PC-3 (cell line): ENCODE data around the gene ABHD6. TPM values are rescaled to one million over a fixed set of nuclear protein-coding genes. Genes with fewer than 3 reads are reported as not detected.
"Not testable (repeated sequence)": the region's sequence is repeated elsewhere in the genome, so short reads cannot be mapped to it uniquely, and the experiment has no call there.

Experiments used
- ATAC-seq: fragments of 200-7000 bp; cut with Tn5 transposase; 2 replicates; pipeline ENCODE4 v1.9.1; 2020; ENCODE audit warnings: mild to moderate bottlenecking, moderate library complexity
- BruUV-seq: library from RNA; stranded (reverse); fragments of 400-500 nt; replicated peaks from 2 replicates; lab custom pipeline; 2021; lab: Mats Ljungman, UMichigan
- CTCF ChIA-PET: fragments of 300-600 bp; sonication (Branson Sonifier 250); formaldehyde crosslinking; loops from one replicate; lab custom pipeline; 2022; ENCODE audit warnings: antibody characterized with exemption; lab: Charles Lee
- POLR2A ChIA-PET: fragments of 300-600 bp; sonication (Branson Sonifier 250); formaldehyde crosslinking; loops from one replicate; lab custom pipeline; 2022; ENCODE audit warnings: antibody characterized with exemption; ENCODE audit not compliant: unreplicated experiment; lab: Charles Lee
- DNase-seq: peaks from one replicate; pipeline ENCODE4 v3.0.0-alpha.2; 2015
- H2AFZ ChIP-seq: fragments of 300-600 bp; sonication (generic); 2 replicates; pipeline ENCODE4 v1.6.0; 2016; ENCODE audit warnings: antibody characterized with exemption, low read length
- H3F3A ChIP-seq: fragments of 300-600 bp; sonication (generic); one replicate; pipeline ENCODE4 v1.6.0; 2017; ENCODE audit warnings: antibody characterized with exemption, low read length, control low read depth, mild to moderate bottlenecking; ENCODE audit not compliant: unreplicated experiment
- H3K27ac ChIP-seq: fragments of 300-600 bp; sonication (generic); 2 replicates; pipeline ENCODE4 v1.5.1; 2016; ENCODE audit warnings: mild to moderate bottlenecking, low read length
- H3K27me3 ChIP-seq: fragments of 300-600 bp; sonication (generic); 2 replicates; pipeline ENCODE4 v1.6.1; 2016; ENCODE audit warnings: low read length, mixed read lengths
- H3K36me3 ChIP-seq: fragments of 300-600 bp; sonication (generic); 2 replicates; pipeline ENCODE4 v1.6.1; 2016; ENCODE audit warnings: low read depth, mixed run types, low read length, mixed read lengths
- H3K4me1 ChIP-seq: fragments of 300-600 bp; sonication (generic); 2 replicates; pipeline ENCODE4 v1.5.1; 2016; ENCODE audit warnings: low read length; ENCODE audit not compliant: insufficient read depth
- H3K4me2 ChIP-seq: fragments of 300-600 bp; sonication (generic); 2 replicates; pipeline ENCODE4 v1.6.0; 2016; ENCODE audit warnings: low read length
- H3K4me3 ChIP-seq: fragments of 300-600 bp; sonication (generic); 2 replicates; pipeline ENCODE4 v1.5.1; 2016; ENCODE audit warnings: mild to moderate bottlenecking, low read length, mixed read lengths
- H3K79me2 ChIP-seq: fragments of 300-600 bp; sonication (generic); 2 replicates; pipeline ENCODE4 v1.6.1; 2017; ENCODE audit warnings: low read length, mixed read lengths
- H3K9ac ChIP-seq: fragments of 300-600 bp; sonication (generic); 2 replicates; pipeline ENCODE4 v1.6.0; 2016; ENCODE audit warnings: mild to moderate bottlenecking, low read length
- H3K9me2 ChIP-seq: fragments of 300-600 bp; sonication (generic); replicated peaks from 2 replicates; pipeline ENCODE4 v1.6.1; 2016; ENCODE audit warnings: mixed run types, low read length, mixed read lengths
- H3K9me3 ChIP-seq: fragments of 300-600 bp; sonication (generic); 2 replicates; pipeline ENCODE4 v1.6.1; 2016; ENCODE audit warnings: low read length, mixed read lengths
- H4K20me1 ChIP-seq: fragments of 300-600 bp; sonication (generic); 2 replicates; pipeline ENCODE4 v1.6.1; 2016; ENCODE audit warnings: low read length, mixed read lengths
- EZH2 ChIP-seq: fragments of 300-600 bp; sonication (generic); IDR thresholded peaks from one replicate; pipeline ENCODE4 v1.6.1; 2017; ENCODE audit warnings: antibody characterized with exemption, mild to moderate bottlenecking, low read length; ENCODE audit not compliant: unreplicated experiment
- EZH2phosphoT487 ChIP-seq: fragments of 300-600 bp; sonication (generic); IDR thresholded peaks from 2 replicates; pipeline ENCODE4 v1.6.1; 2018; ENCODE audit warnings: mild to moderate bottlenecking, antibody characterized with exemption, low read length, borderline replicate concordance
- intact Hi-C: fragments of 100-400 bp; cut with micrococcal nuclease; formaldehyde crosslinking; loops from 2 replicates; pipeline ENCODE4 v1.9.0; 2023
- total RNA-seq: library from RNA; depleted of rRNA; stranded (reverse); fragments of >200 nt; gene quantifications from 2 replicates; pipeline ENCODE4 v1.2.3, GENCODE V29; 2014
- TF ChIP-seq, protein P1 (sequence below): fragments of 300-600 bp; sonication (generic); conservative IDR thresholded peaks from 2 replicates; pipeline ENCODE4 v1.5.1; 2017; ENCODE audit warnings: antibody characterized with exemption, low read depth, mild to moderate bottlenecking, low read length

The ABHD6 gene
- total RNA-seq, 1 experiment from 2014 or later: 13.4 TPM

DNA sequence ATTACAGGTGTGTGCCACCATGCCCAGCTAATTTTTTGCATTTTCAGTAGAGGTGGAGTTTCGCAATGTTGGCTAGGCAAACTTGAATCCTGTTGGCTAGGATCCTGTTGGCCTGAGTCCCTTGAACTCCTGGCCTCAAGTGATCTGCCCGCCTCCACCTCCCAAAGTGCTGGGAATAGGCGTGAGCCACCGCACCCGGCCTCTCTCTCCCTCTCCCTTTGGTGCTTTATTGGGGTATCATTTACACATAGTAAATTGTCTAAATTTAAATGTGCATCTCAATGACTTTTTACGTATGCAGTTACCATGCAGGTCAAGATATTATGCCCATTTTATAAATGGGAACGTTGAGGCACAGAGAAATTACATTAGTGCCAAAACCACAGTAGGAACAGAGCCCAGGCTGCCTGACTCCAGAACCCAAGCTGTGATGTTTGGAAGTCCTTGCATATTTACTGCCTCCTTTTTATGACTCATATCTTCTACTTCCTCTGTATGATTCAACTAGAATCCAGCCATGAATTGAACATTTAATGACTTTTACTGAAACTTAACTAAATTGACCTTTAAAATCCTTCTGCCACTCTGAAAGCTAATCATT is 34.4 kb downstream of the ABHD6 start:
- Histone ChIP-seq H3K4me2 (peak overlapping the region; percentile 74), H3K4me1 (peaks cover 14% of the 10 kb centered on the region), H3K4me3 (peak overlapping the region; percentile 37; the same call in 1 of the 2 replicates), H3K9ac (peak overlapping the region; percentile 31; the same call in 1 of the 2 replicates), H3K27ac (peak overlapping the region; percentile 79), H3K9me3 (no peaks in the 10 kb centered on the region), H3F3A (peaks cover 8% of the 10 kb centered on the region), H3K36me3 (no peaks in the 10 kb centered on the region), H3K79me2 (no peaks in the 10 kb centered on the region), H2AFZ (no peak overlapping the region; the same call in 1 of the 2 replicates), H3K27me3 (no peaks in the 10 kb centered on the region), H3K9me2 (no peaks in the 10 kb centered on the region), H4K20me1 (no peaks in the 10 kb centered on the region)
- no peak for TF ChIP-seq EZH2
- no peak for TF ChIP-seq EZH2phosphoT487
- TF ChIP-seq, protein P1, sequence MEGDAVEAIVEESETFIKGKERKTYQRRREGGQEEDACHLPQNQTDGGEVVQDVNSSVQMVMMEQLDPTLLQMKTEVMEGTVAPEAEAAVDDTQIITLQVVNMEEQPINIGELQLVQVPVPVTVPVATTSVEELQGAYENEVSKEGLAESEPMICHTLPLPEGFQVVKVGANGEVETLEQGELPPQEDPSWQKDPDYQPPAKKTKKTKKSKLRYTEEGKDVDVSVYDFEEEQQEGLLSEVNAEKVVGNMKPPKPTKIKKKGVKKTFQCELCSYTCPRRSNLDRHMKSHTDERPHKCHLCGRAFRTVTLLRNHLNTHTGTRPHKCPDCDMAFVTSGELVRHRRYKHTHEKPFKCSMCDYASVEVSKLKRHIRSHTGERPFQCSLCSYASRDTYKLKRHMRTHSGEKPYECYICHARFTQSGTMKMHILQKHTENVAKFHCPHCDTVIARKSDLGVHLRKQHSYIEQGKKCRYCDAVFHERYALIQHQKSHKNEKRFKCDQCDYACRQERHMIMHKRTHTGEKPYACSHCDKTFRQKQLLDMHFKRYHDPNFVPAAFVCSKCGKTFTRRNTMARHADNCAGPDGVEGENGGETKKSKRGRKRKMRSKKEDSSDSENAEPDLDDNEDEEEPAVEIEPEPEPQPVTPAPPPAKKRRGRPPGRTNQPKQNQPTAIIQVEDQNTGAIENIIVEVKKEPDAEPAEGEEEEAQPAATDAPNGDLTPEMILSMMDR: no peak
- ATAC-seq (peak; percentile 100), DNase-seq (peak; percentile 82)
- no TSS peak for BruUV-seq
- ChIA-PET CTCF (interaction anchor here (0.7 kb wide), 1 partner anchor 1157 kb away, joined by 18 read pairs; no protein-coding TSS in a partner anchor), POLR2A (no interaction called here)
- intact Hi-C loops: loop anchor here (5.0 kb wide), 1 partner anchor 55 kb away; no protein-coding TSS in a partner anchor

DNA sequence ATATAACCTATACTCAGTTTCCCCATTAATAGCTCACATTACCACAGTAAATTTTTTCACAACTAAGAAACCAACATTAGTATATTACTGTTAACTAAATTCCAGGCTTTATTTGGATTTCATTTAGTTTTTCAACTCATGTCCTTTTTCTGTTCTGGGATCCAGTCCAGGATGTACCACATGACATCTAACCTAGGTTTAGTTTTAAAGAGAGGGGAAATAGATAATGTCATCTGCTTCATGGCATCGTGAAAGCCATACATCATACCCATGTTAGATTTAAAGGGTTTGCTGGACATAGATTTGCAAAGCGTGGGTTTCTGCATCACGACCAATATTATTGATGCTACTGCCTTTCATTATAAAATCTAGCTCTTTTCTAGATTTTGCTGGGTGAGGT is 35.3 kb downstream of the ABHD6 start:
- BruUV-seq: no TSS peak
- ChIA-PET CTCF (no interaction called here), POLR2A (no interaction called here)
- peak overlapping the region; percentile 74; the same call in 1 of the 2 replicates for H3K4me2 ChIP-seq
- H3K9me2 ChIP-seq: no peaks in the 10 kb centered on the region
- DNase-seq (no peak), ATAC-seq (no peak)
- H3K9ac ChIP-seq: peak overlapping the region; percentile 31; the same call in 1 of the 2 replicates
- no peaks in the 10 kb centered on the region for H3K27me3 ChIP-seq
- H3K9me3 ChIP-seq: no peaks in the 10 kb centered on the region
- TF ChIP-seq EZH2 (no peak), EZH2phosphoT487 (no peak)
- TF ChIP-seq, protein P1: no peak
- no peaks in the 10 kb centered on the region for H3K79me2 ChIP-seq
- H3K27ac ChIP-seq: peak overlapping the region; percentile 79
- H3F3A ChIP-seq: peaks cover 8% of the 10 kb centered on the region
- H3K4me3 ChIP-seq: no peak overlapping the region
- intact Hi-C loops: loop anchor here (5.0 kb wide), 1 partner anchor 56 kb away; no protein-coding TSS in a partner anchor
- no peak overlapping the region for H2AFZ ChIP-seq
- H3K36me3 ChIP-seq: no peaks in the 10 kb centered on the region
- no peaks in the 10 kb centered on the region for H4K20me1 ChIP-seq
- peaks cover 14% of the 10 kb centered on the region for H3K4me1 ChIP-seq

DNA sequence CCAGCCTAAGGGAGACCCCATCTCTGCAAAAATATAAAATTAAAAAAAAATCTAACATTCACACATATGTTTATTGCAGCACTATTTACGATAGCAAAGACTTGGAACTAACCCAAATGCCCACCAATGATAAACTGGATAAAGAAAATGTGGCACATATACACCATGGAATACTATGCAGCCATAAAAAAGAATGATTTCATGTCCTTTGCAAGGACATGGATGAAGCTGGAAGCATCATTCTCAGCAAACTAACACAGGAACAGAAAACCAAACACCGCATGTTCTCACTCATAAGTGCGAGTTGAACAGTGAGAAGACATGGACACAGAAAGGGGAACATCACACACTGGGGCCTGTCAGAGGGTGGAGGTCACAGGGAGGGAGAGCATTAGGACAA is 35.8 kb downstream of the ABHD6 start:
- H4K20me1 ChIP-seq, H3F3A ChIP-seq, DNase-seq, H3K9me2 ChIP-seq, H3K27ac ChIP-seq, H3K36me3 ChIP-seq, H2AFZ ChIP-seq, H3K9ac ChIP-seq, CTCF ChIA-PET, H3K27me3 ChIP-seq, H3K79me2 ChIP-seq, H3K9me3 ChIP-seq, ATAC-seq, H3K4me2 ChIP-seq, BruUV-seq, POLR2A ChIA-PET, H3K4me3 ChIP-seq: not testable (repeated sequence)
- peaks cover 14% of the 10 kb centered on the region for H3K4me1 ChIP-seq
- intact Hi-C loops: loop anchor here (5.0 kb wide), 1 partner anchor 56 kb away; no protein-coding TSS in a partner anchor
